SJSA1 (cell line): Measurements from ENCODE around the gene ZNF148. TPM values are rescaled to one million over a fixed set of nuclear protein-coding genes. Genes with fewer than 3 reads are reported as not detected.
"Not testable (repeated sequence)": the region's sequence is repeated elsewhere in the genome, so short reads cannot be mapped to it uniquely, and the experiment has no call there.

Experiments used
- DNase-seq, 2 experiments: peaks; one replicate each; pipeline ENCODE4 v3.0.0-alpha.2; 2015 to 2020; ENCODE audit warnings: low spot score in 2 of 2, low read depth in 1 of 2
- H3K27ac ChIP-seq: fragments of 250-450 bp; sonication (Bioruptor Pico); 2 replicates; pipeline ENCODE4 v1.5.1; 2020; ENCODE audit warnings: mild to moderate bottlenecking, moderate library complexity
- H3K27me3 ChIP-seq: fragments of 250-450 bp; sonication (Bioruptor Pico); replicated peaks from 2 replicates; pipeline ENCODE4 v1.5.1; 2020; ENCODE audit warnings: mild to moderate bottlenecking, moderate library complexity
- H3K36me3 ChIP-seq: fragments of 250-450 bp; sonication (Bioruptor Pico); 2 replicates; pipeline ENCODE4 v1.5.1; 2020; ENCODE audit warnings: mild to moderate bottlenecking
- H3K4me1 ChIP-seq: fragments of 250-450 bp; sonication (Bioruptor Pico); replicated peaks from 2 replicates; pipeline ENCODE4 v1.6.1; 2021; ENCODE audit warnings: mild to moderate bottlenecking
- H3K4me3 ChIP-seq: fragments of 250-450 bp; sonication (Bioruptor Pico); 2 replicates; pipeline ENCODE4 v1.5.1; 2020; ENCODE audit warnings: mild to moderate bottlenecking
- H3K9me3 ChIP-seq: fragments of 250-450 bp; sonication (Bioruptor Pico); replicated peaks from 2 replicates; pipeline ENCODE4 v1.5.1; 2020; ENCODE audit warnings: mild to moderate bottlenecking
- total RNA-seq: library from RNA; depleted of rRNA; stranded (reverse); fragments of >200 nt; shearing (Covaris generic); gene quantifications from 2 replicates; pipeline ENCODE4 v1.2.3, GENCODE V29; 2014

The ZNF148 gene
- total RNA-seq, 1 experiment from 2014 or later = 25.5 TPM

- H3K27ac ChIP-seq, H3K4me3 ChIP-seq, H3K4me1 ChIP-seq, DNase-seq, H3K9me3 ChIP-seq, H3K36me3 ChIP-seq, H3K27me3 ChIP-seq: not testable (repeated sequence)
These were observed 13.2 kb upstream of the ZNF148 start for GRCh38 chr3:125388369-125388768.

- Histone ChIP-seq H3K27me3 (no peaks in the 10 kb centered on the region; the same call in 1 of the 2 replicates), H3K4me1 (no peaks in the 10 kb centered on the region), H3K9me3 (no peaks in the 10 kb centered on the region), H3K36me3 (no peaks in the 10 kb centered on the region), H3K27ac (no peak overlapping the region), H3K4me3 (no peak overlapping the region)
- no peak for DNase-seq
These were observed 11.7 kb upstream of the ZNF148 start for GRCh38 chr3:125386811-125387210.

- Histone ChIP-seq H3K27me3 (no peaks in the 10 kb centered on the region; the same call in 1 of the 2 replicates), H3K4me1 (no peaks in the 10 kb centered on the region), H3K36me3 (no peaks in the 10 kb centered on the region), H3K9me3 (no peaks in the 10 kb centered on the region), H3K27ac (no peak overlapping the region), H3K4me3 (no peak overlapping the region)
- no peak for DNase-seq
These were observed 8.6 kb upstream of the ZNF148 start for GRCh38 chr3:125383744-125384143.

- DNase-seq = no peak
- no peaks in the 10 kb centered on the region for H3K4me1 ChIP-seq
- no peaks in the 10 kb centered on the region; the same call in 1 of the 2 replicates for H3K27me3 ChIP-seq
- no peaks in the 10 kb centered on the region for H3K9me3 ChIP-seq
- H3K27ac ChIP-seq = no peak overlapping the region
- no peaks in the 10 kb centered on the region for H3K36me3 ChIP-seq
- no peak overlapping the region for H3K4me3 ChIP-seq
These were observed 7.2 kb upstream of the ZNF148 start for GRCh38 chr3:125382298-125382697.

- DNase-seq = no peak
- H3K9me3 ChIP-seq = no peaks in the 10 kb centered on the region
- no peaks in the 10 kb centered on the region for H3K4me1 ChIP-seq
- no peak overlapping the region for H3K4me3 ChIP-seq
- no peak overlapping the region for H3K27ac ChIP-seq
- H3K27me3 ChIP-seq = no peaks in the 10 kb centered on the region; the same call in 1 of the 2 replicates
- no peaks in the 10 kb centered on the region for H3K36me3 ChIP-seq
These were observed 6.6 kb upstream of the ZNF148 start for GRCh38 chr3:125381743-125382142.

GRCh38 chr3:125381314-125381713 is 6.2 kb upstream of the ZNF148 start:
- H3K27ac ChIP-seq = no peak overlapping the region

GRCh38 chr3:125379483-125379882 is 4.4 kb upstream of the ZNF148 start:
- Histone ChIP-seq H3K4me3 (no peak overlapping the region), H3K9me3 (no peaks in the 10 kb centered on the region), H3K4me1 (peaks cover 6% of the 10 kb centered on the region), H3K36me3 (no peaks in the 10 kb centered on the region), H3K27ac (no peak overlapping the region), H3K27me3 (no peaks in the 10 kb centered on the region; the same call in 1 of the 2 replicates)
- no peak for DNase-seq

More at GRCh38 chr3:125381314-125381713, 6.2 kb upstream of the ZNF148 start:
- Histone ChIP-seq H3K36me3 (no peaks in the 10 kb centered on the region), H3K4me3 (no peak overlapping the region), H3K9me3 (no peaks in the 10 kb centered on the region), H3K4me1 (peaks cover under 1% of the 10 kb centered on the region; the same call in 1 of the 2 replicates), H3K27me3 (no peaks in the 10 kb centered on the region; the same call in 1 of the 2 replicates)
- no peak for DNase-seq

GRCh38 chr3:125378762-125379161 is 3.6 kb upstream of the ZNF148 start:
- Histone ChIP-seq H3K4me3 (no peak overlapping the region), H3K4me1 (peaks cover 8% of the 10 kb centered on the region), H3K36me3 (no peaks in the 10 kb centered on the region), H3K27me3 (no peaks in the 10 kb centered on the region; the same call in 1 of the 2 replicates), H3K9me3 (no peaks in the 10 kb centered on the region), H3K27ac (no peak overlapping the region)
- DNase-seq = no peak

- no peak overlapping the region for H3K27ac ChIP-seq
- peaks cover 12% of the 10 kb centered on the region for H3K4me1 ChIP-seq
- no peaks in the 10 kb centered on the region for H3K9me3 ChIP-seq
- DNase-seq = peak in 1 of 2 experiments; percentile 20
- no peaks in the 10 kb centered on the region for H3K27me3 ChIP-seq
- peaks cover 9% of the 10 kb centered on the region for H3K36me3 ChIP-seq
- H3K4me3 ChIP-seq = peak overlapping the region; percentile 59
These were observed 990 bp upstream of the ZNF148 start for GRCh38 chr3:125375950-125376679.

GRCh38 chr3:125374501-125374995 is 577 bp downstream of the ZNF148 start:
- H3K9me3 ChIP-seq = no peaks in the 10 kb centered on the region

GRCh38 chr3:125367403-125368230 is 7.5 kb downstream of the ZNF148 start:
- DNase-seq = no peak
- H3K27ac ChIP-seq = no peak overlapping the region
- peaks cover 15% of the 10 kb centered on the region for H3K36me3 ChIP-seq
- H3K4me1 ChIP-seq = no peaks in the 10 kb centered on the region
- no peaks in the 10 kb centered on the region for H3K9me3 ChIP-seq
- H3K4me3 ChIP-seq = no peak overlapping the region
- H3K27me3 ChIP-seq = no peaks in the 10 kb centered on the region

More at GRCh38 chr3:125374501-125374995, 577 bp downstream of the ZNF148 start:
- peak; percentile 38 to 49 for DNase-seq
- Histone ChIP-seq H3K36me3 (peaks cover 9% of the 10 kb centered on the region), H3K27ac (peak overlapping the region; percentile 56; the same call in 1 of the 2 replicates), H3K4me1 (peaks cover 12% of the 10 kb centered on the region), H3K4me3 (peak overlapping the region; percentile 59), H3K27me3 (no peaks in the 10 kb centered on the region)

- no peak for DNase-seq
- Histone ChIP-seq H3K9me3 (no peaks in the 10 kb centered on the region), H3K27ac (no peak overlapping the region), H3K27me3 (no peaks in the 10 kb centered on the region), H3K4me3 (no peak overlapping the region), H3K36me3 (peaks cover 7% of the 10 kb centered on the region; the same call in 1 of the 2 replicates), H3K4me1 (no peaks in the 10 kb centered on the region)
These were observed 9.0 kb downstream of the ZNF148 start for GRCh38 chr3:125366132-125366531.

- peaks cover 5% of the 10 kb centered on the region; the same call in 1 of the 2 replicates for H3K4me1 ChIP-seq
- H3K27me3 ChIP-seq = no peaks in the 10 kb centered on the region
- DNase-seq = no peak
- no peak overlapping the region for H3K27ac ChIP-seq
- peaks cover 4% of the 10 kb centered on the region; the same call in 1 of the 2 replicates for H3K36me3 ChIP-seq
- H3K9me3 ChIP-seq = no peaks in the 10 kb centered on the region
- H3K4me3 ChIP-seq = no peak overlapping the region
These were observed 15.4 kb downstream of the ZNF148 start for GRCh38 chr3:125359700-125360099.
